ENCODE data around the gene QRFP.

Gene QRFP

DNA sequence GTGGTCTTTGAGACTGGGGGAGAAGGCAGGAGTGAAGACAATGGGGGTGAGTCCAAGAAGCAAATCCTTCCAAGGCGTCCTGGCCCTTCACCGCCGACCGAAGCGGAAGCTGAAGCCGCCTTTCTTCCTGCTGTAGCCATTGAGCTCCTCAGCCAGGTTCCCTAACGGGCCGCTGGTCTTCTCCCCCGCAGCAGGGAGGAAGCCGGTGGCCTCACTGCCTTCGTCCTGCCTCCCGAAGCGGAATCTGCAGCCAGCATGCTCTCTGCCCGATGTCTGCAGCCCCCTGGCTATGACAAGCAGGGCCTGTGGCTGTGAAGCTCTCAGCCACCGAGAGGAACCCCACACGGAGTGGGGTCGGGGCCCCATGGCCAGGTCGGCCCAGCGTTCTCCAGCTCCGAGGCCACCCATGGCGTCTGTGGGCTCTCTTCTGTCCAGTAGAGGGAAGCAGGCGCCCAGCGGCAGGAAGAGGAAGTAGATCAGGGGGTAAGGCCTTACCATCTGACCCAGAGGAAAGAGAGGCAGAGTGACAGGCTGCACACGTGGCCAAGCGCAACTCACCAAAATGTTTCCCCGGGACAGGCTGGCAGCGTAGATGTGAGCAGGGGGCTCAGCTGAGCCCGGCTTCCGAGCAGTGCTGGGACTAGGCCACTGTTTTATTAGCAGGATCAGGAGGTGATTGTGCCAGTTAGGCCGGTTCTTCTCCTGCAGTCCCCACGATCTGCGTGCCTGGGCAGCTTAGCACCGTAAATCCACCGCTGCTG is 3.1 kb downstream of the QRFP start:
- in situ Hi-C loops (cut with MboI; ENCODE audit: low sequenced_read_pairs): no loop called here

DNA sequence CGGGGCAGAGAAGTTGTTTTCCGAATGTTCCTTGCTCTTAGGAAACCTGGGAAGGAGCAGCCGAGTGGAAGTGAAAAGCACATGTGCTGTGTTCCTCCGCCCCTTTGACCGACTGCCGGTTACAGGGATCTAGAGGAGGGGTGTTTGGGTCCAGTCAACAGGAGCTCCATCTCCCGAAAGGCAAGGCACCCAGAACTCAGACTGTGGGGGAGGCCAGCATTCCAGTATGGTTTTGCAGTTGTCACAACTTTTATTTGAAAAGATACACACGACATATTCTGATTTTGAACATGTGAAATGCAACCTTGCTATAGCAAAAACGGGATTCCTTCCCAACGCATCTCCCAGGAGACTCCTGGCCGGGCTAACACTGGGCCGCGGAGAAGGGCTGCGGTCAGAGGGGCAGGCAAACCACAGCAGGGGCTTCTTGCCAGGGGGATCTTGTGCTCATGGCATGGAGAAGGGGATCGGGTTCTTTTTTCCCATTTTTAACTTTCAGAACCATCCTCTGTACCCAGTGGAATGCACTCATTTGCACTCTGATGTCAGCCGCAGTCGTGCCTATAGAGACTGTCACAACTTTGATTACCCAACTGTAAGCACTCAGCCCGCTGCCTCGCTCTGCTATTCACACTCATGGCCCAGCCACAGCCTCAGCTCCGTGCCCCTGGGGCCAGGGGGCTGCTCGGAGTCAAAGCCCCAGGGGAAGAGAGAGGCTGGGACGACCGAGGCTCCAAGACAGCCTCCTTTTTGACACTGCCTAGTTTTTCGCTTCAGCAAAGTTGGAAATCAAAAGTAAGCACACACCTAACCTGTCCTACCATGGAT is 3.9 kb downstream of the QRFP start:
- in situ Hi-C loops (cut with MboI; ENCODE audit: low sequenced_read_pairs): no loop called here

GRCh38 chr9:130891688-130892476 is 4.7 kb downstream of the QRFP start:
- in situ Hi-C loops (cut with MboI; ENCODE audit: low sequenced_read_pairs): no loop called here

DNA sequence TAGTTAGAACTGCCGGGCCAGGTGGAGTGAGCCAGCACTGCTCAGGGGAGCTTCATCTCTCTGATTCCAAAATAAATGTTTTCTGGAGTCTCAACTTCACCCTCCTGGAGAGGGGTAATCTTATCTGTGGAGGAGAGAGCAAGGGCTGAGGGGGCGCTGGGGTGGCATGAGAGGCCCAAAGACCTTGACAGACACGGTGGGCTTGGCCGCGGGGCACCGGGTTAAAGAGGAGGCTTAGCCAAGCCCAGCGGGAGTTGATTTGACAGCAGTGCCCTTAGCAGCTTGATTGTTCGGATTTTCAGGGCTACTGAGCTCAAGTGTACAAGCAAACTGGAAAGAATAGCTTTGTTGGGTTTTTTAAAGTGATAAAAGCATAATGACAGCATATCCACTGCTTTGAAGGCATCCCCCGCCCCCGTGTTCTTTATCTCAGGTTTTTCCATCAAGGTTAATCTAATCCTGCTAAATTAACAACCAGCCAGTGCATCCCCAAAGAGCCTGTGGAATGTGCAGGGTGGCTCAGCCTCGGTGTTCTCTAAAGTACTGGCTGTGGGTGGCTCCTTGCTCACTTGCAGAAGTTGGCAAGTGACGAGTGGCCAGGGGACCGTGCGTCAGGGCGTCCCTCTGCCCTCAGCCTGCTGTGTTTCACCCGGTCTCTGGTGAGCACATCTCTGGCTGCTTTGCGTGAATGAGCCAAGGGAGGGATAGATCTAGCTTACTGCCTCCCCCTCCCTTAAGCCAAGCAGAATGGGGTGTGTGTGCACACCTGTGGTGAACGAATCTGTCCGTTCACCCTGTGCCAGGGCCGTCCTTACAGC is 5.5 kb downstream of the QRFP start:
- in situ Hi-C loops (cut with MboI; ENCODE audit: low sequenced_read_pairs): no loop called here

DNA sequence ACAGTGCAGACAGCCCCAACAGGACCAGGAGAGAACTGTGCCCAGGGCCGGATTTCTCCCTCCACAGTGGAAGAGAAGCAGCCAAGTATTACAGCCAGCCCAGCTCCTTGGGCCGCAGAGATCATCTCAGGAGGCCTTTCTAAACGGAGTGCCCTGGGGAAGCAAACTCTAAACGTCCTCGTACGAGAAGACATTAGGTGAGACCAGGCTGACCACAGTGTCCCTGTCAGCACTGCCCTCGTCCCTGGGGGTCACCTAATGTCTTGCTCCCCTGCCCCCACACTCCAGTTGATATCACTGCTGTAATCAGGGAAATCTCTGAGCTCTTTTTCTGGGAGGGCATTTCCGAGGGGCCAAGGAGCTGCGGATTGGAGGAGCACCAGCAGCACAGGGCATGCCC is 6.5 kb downstream of the QRFP start:
- in situ Hi-C loops (cut with MboI; ENCODE audit: low sequenced_read_pairs): no loop called here

- in situ Hi-C loops (cut with MboI; ENCODE audit: low sequenced_read_pairs): no loop called here
Observed at GRCh38 chr9:130888146-130888885, 8.3 kb downstream of the QRFP start.

- in situ Hi-C loops (cut with MboI; ENCODE audit: low sequenced_read_pairs): no loop called here
Observed at GRCh38 chr9:130887494-130888144, 9.0 kb downstream of the QRFP start.

DNA sequence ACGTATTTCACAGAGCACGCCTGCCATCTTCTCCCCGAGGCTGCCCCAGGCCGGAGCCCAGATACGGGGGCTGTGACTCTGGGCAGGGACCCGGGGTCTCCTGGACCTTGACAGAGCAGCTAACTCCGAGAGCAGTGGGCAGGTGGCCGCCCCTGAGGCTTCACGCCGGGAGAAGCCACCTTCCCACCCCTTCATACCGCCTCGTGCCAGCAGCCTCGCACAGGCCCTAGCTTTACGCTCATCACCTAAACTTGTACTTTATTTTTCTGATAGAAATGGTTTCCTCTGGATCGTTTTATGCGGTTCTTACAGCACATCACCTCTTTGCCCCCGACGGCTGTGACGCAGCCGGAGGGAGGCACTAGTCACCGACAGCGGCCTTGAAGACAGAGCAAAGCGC is 9.6 kb downstream of the QRFP start:
- in situ Hi-C loops (cut with MboI; ENCODE audit: low sequenced_read_pairs): no loop called here

DNA sequence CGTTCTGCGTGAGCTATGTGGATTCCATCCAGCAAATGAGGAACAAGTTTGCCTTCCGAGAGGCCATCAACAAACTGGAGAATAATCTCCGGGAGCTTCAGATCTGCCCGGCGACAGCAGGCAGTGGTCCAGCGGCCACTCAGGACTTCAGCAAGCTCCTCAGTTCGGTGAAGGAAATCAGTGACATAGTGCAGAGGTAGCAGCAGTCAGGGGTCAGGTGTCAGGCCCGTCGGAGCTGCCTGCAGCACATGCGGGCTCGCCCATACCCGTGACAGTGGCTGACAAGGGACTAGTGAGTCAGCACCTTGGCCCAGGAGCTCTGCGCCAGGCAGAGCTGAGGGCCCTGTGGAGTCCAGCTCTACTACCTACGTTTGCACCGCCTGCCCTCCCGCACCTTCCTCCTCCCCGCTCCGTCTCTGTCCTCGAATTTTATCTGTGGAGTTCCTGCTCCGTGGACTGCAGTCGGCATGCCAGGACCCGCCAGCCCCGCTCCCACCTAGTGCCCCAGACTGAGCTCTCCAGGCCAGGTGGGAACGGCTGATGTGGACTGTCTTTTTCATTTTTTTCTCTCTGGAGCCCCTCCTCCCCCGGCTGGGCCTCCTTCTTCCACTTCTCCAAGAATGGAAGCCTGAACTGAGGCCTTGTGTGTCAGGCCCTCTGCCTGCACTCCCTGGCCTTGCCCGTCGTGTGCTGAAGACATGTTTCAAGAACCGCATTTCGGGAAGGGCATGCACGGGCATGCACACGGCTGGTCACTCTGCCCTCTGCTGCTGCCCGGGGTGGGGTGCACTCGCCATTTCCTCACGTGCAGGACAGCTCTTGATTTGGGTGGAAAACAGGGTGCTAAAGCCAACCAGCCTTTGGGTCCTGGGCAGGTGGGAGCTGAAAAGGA is 10.9 kb downstream of the QRFP start:
- in situ Hi-C loops (cut with MboI; ENCODE audit: low sequenced_read_pairs): no loop called here

GRCh38 chr9:130884542-130885483 is 11.8 kb downstream of the QRFP start:
- in situ Hi-C loops (cut with MboI; ENCODE audit: low sequenced_read_pairs): no loop called here

- in situ Hi-C loops (cut with MboI; ENCODE audit: low sequenced_read_pairs): no loop called here
Observed at GRCh38 chr9:130884111-130884531, 12.5 kb downstream of the QRFP start.

GRCh38 chr9:130883479-130883878 is 13.1 kb downstream of the QRFP start:
- in situ Hi-C loops (cut with MboI; ENCODE audit: low sequenced_read_pairs): no loop called here

- in situ Hi-C loops (cut with MboI; ENCODE audit: low sequenced_read_pairs): no loop called here
Observed at GRCh38 chr9:130882696-130883225, 13.9 kb downstream of the QRFP start.

DNA sequence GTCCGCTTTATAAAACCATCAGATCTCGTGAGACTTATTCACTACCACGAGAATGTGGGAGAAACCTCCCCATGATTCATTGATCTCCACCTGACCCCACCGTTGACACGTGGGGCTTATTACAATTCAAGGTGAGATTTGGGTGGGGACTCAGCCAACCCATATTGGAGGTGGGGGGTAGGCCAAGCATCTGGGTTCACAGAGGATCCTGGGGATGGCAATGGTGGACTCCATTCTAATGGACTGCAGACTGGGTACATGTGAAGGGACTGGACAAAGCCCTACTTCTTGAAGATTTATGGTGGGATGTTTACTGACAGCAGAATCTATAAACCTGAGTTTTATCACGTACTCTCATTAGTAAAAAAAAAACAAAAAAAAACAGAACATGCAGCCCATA is 15.1 kb downstream of the QRFP start:
- in situ Hi-C loops (cut with MboI; ENCODE audit: low sequenced_read_pairs): no loop called here

DNA sequence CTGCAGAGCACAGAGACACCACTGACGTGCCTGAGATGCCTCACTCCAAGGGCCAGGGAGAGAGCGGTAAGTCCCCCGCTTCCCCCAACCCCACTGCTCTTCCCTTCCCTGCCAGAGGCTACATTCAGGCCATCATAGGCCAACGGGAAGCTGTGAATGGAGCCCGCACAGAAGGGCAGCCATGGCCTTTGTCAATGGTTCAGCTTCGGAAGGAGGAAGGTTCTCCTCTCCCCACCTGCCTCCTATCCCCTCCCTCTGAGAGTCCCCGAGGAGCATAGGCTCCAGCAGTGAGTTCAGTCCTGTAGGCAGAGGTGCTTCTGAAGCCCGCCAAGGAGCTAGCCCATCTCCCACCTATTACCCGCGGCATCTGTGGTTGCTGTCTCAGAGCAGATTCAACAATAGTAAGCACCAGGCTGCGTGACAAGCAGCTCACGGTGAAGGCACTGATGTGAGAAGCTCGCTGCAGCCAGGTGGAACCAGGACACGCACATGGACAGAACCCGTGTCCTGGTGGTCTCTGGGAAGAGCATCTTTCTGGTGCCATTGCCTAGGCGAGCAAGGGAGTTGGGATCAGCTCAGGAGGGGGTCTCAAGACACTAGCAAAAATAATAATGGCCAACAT is 15.9 kb downstream of the QRFP start:
- in situ Hi-C loops (cut with MboI; ENCODE audit: low sequenced_read_pairs): no loop called here

GRCh38 chr9:130879863-130880411 is 16.7 kb downstream of the QRFP start:
- in situ Hi-C loops (cut with MboI; ENCODE audit: low sequenced_read_pairs): no loop called here

Measured in HL-60/S4 treated with phorbol 12-myristate 13-acetate at 8.2 ng/mL for 4 days and 3 days (cell line).